ENCODE measurements around the gene ACAN. TPM values are rescaled to one million over a fixed set of nuclear protein-coding genes. Genes with fewer than 3 reads are reported as not detected.

ACAN gene
- total and polyA plus RNA-seq, 10 of the 15 experiments (the other 5 are each of a cell fraction or from before 2014, with no cell fraction given) = not detected

DNA sequence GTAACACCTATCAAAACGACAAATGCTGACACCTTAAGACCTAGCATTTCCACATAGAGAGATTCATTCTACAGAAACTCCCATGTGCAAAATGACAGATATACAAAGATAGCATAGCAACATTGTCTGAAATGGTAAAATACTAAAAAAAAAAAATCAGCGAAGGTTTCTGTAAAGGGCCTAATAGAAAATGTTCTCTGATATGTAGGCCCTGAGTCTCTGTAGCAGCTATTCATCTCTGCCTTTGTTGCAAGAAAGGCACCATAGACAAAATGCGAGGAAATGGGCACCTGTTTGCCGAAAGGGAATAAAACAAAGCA, 110.6 kb downstream of the ACAN start:
- H3K79me2 ChIP-seq (ENCODE audit: control insufficient read depth, insufficient read depth, low read length) = no peaks in the 10 kb centered on the region
- H4K20me1 ChIP-seq (ENCODE audit: control insufficient read depth, insufficient read depth) = no peaks in the 10 kb centered on the region
- H2AFZ ChIP-seq (ENCODE audit: control insufficient read depth, low read depth, low read length) = no peak overlapping the region
- H3K4me3 ChIP-seq = peak overlapping the region; percentile 69; the same call in 1 of the 2 replicates
- ChIA-PET CTCF (interaction anchor here (0.8 kb wide), 1 partner anchor 11 kb away, joined by 3 read pairs; no protein-coding TSS in a partner anchor), SMC1A (ENCODE audit: uncharacterized antibody, unreplicated experiment) (no interaction called here), RAD21 (ENCODE audit: unreplicated experiment) (no interaction called here), POLR2A (interaction anchor here (0.6 kb wide), 1 partner anchor 1849 kb away, joined by 3 read pairs; no protein-coding TSS in a partner anchor)
- in situ Hi-C loops (cut with MboI) = no loop called here
- no peaks in the 10 kb centered on the region for H3K36me3 ChIP-seq (ENCODE audit: control insufficient read depth in 2 of 2, insufficient read depth in 2 of 2, low read length in 1 of 2)
- peaks cover 2% of the 10 kb centered on the region; the same call in 1 of the 2 replicates for H3K4me1 ChIP-seq (ENCODE audit: control insufficient read depth, insufficient read depth, low read length)
- TF ChIP-seq MYC (IDR thresholded peaks at IDR 0.05; ENCODE audit: insufficient read depth, insufficient read length, insufficient replicate concordance, low read length, severe bottlenecking) (no peak), ATF7 (IDR thresholded peaks at IDR 0.05; ENCODE audit: low read depth) (no peak), SMAD1 (IDR thresholded peaks at IDR 0.05; ENCODE audit: low read depth, partially characterized antibody) (no peak), KDM1A (IDR thresholded peaks at IDR 0.05; ENCODE audit: borderline replicate concordance) (no peak), MTA3 (IDR thresholded peaks at IDR 0.05; ENCODE audit: borderline replicate concordance, low read length) (no peak)
- no TSS peak for BruUV-seq (replicated peaks)
- no peak for DNase-seq (ENCODE audit: low read depth, low spot score)
- FAIRE-seq = peak; percentile 23
- WGBS (ENCODE audit: insufficient coverage, insufficient replicate concordance, low lambda C conversion rate, missing lambda C conversion rate) = 60% methylated on average over 4 of the region's 4 CpGs
- ATAC-seq = no peak
- intact Hi-C loops (cut with micrococcal nuclease; ENCODE audit: unreplicated experiment) = no loop called here
- no peak overlapping the region for H3K9ac ChIP-seq (ENCODE audit: control insufficient read depth, insufficient read depth, low read length)
- H3K4me2 ChIP-seq (ENCODE audit: control insufficient read depth, insufficient read depth) = peak overlapping the region; percentile 96; the same call in 1 of the 2 replicates
- H3K27ac ChIP-seq (ENCODE audit: control insufficient read depth, insufficient read depth) = no peak overlapping the region
- no peaks in the 10 kb centered on the region for H3K9me3 ChIP-seq (replicated peaks; ENCODE audit: control insufficient read depth, insufficient read depth, low read length)
- peaks cover 0 to 2% of the 10 kb centered on the region in 2 experiments; a peak in 2 of 4 replicates for H3K27me3 ChIP-seq (replicated peaks in 1 of 2; ENCODE audit: control insufficient read depth in 2 of 2, insufficient read depth in 2 of 2, low read length in 1 of 2)

DNA sequence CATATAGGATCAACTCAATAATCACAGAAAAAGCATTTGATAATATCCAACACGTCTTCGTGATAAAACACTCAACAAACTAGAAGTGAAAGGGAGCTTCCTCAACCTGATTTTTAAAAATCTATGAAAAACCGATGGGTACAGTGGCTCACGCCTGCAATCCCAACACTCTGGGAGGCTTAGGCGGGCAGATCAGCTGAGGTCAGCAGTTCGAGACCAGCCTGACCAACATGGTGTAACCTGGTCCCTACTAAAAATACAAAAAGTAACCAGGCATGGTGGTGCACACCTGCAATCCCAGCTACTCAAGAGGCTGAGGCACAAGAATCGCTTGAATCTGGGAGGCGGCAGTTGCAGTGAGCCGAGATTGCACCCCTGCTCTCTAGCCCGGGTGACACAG, 112.1 kb downstream of the ACAN start:
- DNase-seq (ENCODE audit: low read depth, low spot score) (no peak), FAIRE-seq (no peak), ATAC-seq (no peak)
- Histone ChIP-seq H3K27me3 (replicated peaks in 1 of 2; ENCODE audit: control insufficient read depth in 2 of 2, insufficient read depth in 2 of 2, low read length in 1 of 2) (peaks cover 0 to 2% of the 10 kb centered on the region in 2 experiments; a peak in 2 of 4 replicates), H3K4me2 (ENCODE audit: control insufficient read depth, insufficient read depth) (no peak overlapping the region), H3K9ac (ENCODE audit: control insufficient read depth, insufficient read depth, low read length) (no peak overlapping the region), H3K27ac (ENCODE audit: control insufficient read depth, insufficient read depth) (no peak overlapping the region), H3K4me1 (ENCODE audit: control insufficient read depth, insufficient read depth, low read length) (peaks cover 5% of the 10 kb centered on the region), H3K4me3 (no peak overlapping the region), H2AFZ (ENCODE audit: control insufficient read depth, low read depth, low read length) (no peak overlapping the region), H3K79me2 (ENCODE audit: control insufficient read depth, insufficient read depth, low read length) (no peaks in the 10 kb centered on the region), H3K36me3 (ENCODE audit: control insufficient read depth in 2 of 2, insufficient read depth in 2 of 2, low read length in 1 of 2) (no peaks in the 10 kb centered on the region), H3K9me3 (replicated peaks; ENCODE audit: control insufficient read depth, insufficient read depth, low read length) (no peaks in the 10 kb centered on the region), H4K20me1 (ENCODE audit: control insufficient read depth, insufficient read depth) (no peaks in the 10 kb centered on the region)
- ChIA-PET CTCF (interaction anchor here (0.6 to 1.9 kb wide), 4 partner anchors 10 to 239 kb away, joined by 3 to 10 read pairs (median 4); no protein-coding TSS in a partner anchor), RAD21 (ENCODE audit: unreplicated experiment) (interaction anchor here (0.6 to 1.5 kb wide), 2 partner anchors 11 to 208 kb away, joined by 4 to 5 read pairs; no protein-coding TSS in a partner anchor), SMC1A (ENCODE audit: uncharacterized antibody, unreplicated experiment) (interaction anchor here (2.5 kb wide), 1 partner anchor 10 kb away, joined by 9 read pairs; no protein-coding TSS in a partner anchor), POLR2A (no interaction called here)
- in situ Hi-C loops (cut with MboI) (no loop called here), intact Hi-C loops (cut with micrococcal nuclease; ENCODE audit: unreplicated experiment) (loop anchor here (5.0 kb wide), 1 partner anchor 37 kb away; no protein-coding TSS in a partner anchor)
- 80% methylated on average over 10 of the region's 10 CpGs for WGBS (ENCODE audit: insufficient coverage, insufficient replicate concordance, low lambda C conversion rate, missing lambda C conversion rate)
- TF ChIP-seq NFXL1 (IDR thresholded peaks at IDR 0.05; ENCODE audit: borderline replicate concordance) = no peak
- no TSS peak for BruUV-seq (replicated peaks)

All from GM12878 (cell line).